ENCODE results near the gene PLEKHH1.

DNA sequence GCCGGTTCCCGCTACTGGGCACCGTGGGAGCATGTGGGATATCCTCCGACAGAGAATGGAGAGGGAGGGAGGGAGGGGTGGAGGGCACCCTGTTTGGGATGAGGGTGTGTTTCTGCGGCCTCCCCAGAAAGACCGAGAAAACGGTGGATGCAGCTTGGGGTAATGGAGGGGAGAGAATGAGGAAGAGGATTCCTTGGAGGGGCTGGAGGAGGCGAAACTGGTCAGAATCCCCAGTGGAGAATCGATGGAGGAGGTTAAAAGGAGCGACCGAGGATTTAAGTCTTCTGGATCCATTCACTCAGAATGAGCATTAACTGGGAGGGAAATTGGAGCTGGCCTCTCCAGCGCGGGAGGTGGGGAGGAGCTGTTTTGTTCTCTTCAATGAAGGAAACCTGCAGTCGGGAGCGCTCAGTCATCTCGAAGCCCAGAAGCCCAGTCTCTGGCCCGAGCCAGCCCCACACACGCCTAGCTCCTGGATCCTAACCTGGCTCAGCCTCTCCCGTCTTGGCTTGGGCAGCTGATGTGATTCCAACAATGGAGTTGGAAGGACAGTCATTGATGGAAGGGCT lies 87.2 kb downstream of the PLEKHH1 start:
- TF ChIP-seq, protein P1, sequence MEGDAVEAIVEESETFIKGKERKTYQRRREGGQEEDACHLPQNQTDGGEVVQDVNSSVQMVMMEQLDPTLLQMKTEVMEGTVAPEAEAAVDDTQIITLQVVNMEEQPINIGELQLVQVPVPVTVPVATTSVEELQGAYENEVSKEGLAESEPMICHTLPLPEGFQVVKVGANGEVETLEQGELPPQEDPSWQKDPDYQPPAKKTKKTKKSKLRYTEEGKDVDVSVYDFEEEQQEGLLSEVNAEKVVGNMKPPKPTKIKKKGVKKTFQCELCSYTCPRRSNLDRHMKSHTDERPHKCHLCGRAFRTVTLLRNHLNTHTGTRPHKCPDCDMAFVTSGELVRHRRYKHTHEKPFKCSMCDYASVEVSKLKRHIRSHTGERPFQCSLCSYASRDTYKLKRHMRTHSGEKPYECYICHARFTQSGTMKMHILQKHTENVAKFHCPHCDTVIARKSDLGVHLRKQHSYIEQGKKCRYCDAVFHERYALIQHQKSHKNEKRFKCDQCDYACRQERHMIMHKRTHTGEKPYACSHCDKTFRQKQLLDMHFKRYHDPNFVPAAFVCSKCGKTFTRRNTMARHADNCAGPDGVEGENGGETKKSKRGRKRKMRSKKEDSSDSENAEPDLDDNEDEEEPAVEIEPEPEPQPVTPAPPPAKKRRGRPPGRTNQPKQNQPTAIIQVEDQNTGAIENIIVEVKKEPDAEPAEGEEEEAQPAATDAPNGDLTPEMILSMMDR (conservative IDR thresholded peaks at IDR 0.05 in 1 of 2, IDR thresholded peaks at IDR 0.05 in 1 of 2; ENCODE audit: low read depth in 1 of 2, low read length in 2 of 2) = no peak
- no peak for TF ChIP-seq EZH2 (IDR thresholded peaks at IDR 0.05; ENCODE audit: low read length, missing control alignments)
